Central memory CD8-positive, alpha-beta T cell (primary cell): Measurements from ENCODE around the gene MYO16.

ENCODE experiments used
- ATAC-seq: fragments of 150-1000 bp; cut with Tn5 transposase; replicated peaks from 2 replicates; pipeline ENCODE4 v1.10.0; 2022; ENCODE audit warnings: mild to moderate bottlenecking, moderate FRiP score, moderate number of reproducible peaks; ENCODE audit not compliant: poor library complexity, severe bottlenecking; ENCODE audit errors: extremely low read depth
- DNase-seq, 2 donors: peaks; one replicate each; pipeline ENCODE4 v3.0.0; 2021; ENCODE audit warnings: low spot score in 2 of 2
- H3K27ac Mint-ChIP-seq: one replicate; pipeline ENCODE4 v1.8.0; 2022; ENCODE audit warnings: low read depth, mild to moderate bottlenecking, moderate library complexity, mixed read lengths
- H3K27me3 Mint-ChIP-seq: one replicate; pipeline ENCODE4 v1.8.0; 2022; ENCODE audit warnings: mixed read lengths
- H3K36me3 Mint-ChIP-seq: one replicate; pipeline ENCODE4 v1.8.0; 2022; ENCODE audit warnings: mild to moderate bottlenecking, moderate library complexity, mixed read lengths; ENCODE audit not compliant: insufficient read depth
- H3K4me1 Mint-ChIP-seq: one replicate; pipeline ENCODE4 v1.8.0; 2022; ENCODE audit warnings: mixed read lengths
- H3K4me3 Mint-ChIP-seq: one replicate; pipeline ENCODE4 v1.8.0; 2022; ENCODE audit warnings: mild to moderate bottlenecking, moderate library complexity, mixed read lengths
- H3K9me3 Mint-ChIP-seq: one replicate; pipeline ENCODE4 v1.8.0; 2022; ENCODE audit warnings: mixed read lengths

MYO16 gene

DNA sequence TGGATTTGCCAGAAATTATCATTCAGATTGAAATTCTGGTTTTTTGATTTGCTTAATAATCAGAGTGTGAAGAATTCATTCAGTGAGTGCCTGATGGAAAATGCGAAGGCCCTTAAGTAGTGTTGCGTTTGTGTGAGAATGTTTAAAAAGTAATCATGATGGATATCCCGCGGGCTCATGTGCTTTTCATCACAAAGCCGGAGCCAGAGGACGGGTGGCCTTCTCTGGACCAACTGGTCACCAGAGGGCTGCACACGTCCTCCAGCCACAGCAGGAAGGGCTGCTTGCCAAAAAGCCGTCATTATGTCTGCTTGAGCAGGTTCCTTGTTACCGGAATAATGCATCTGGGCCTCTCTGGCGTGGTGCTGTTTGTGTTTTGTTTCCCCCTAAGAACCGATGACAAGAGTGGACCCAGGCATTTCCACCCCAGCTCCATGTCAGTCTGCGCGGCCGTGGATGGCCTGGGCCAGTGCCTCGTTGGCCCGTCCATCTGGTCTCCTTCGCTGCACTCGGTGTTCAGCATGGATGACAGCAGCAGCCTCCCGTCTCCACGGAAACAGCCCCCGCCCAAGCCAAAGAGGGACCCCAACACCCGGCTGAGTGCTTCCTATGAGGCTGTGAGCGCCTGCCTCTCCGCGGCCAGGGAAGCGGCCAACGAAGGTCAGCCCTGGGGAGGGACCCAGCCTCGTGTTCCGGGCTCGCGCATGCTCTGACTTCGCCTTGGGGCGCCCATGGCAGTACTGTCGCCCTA is 497.7 kb downstream of the MYO16 start:
- Mint-ChIP-seq H3K27ac (no peak overlapping the region), H3K4me3 (no peak overlapping the region), H3K36me3 (no peaks in the 10 kb centered on the region), H3K27me3 (no peaks in the 10 kb centered on the region), H3K9me3 (peaks cover 5% of the 10 kb centered on the region), H3K4me1 (no peaks in the 10 kb centered on the region)
- DNase-seq (no peak), ATAC-seq (no peak)

DNA sequence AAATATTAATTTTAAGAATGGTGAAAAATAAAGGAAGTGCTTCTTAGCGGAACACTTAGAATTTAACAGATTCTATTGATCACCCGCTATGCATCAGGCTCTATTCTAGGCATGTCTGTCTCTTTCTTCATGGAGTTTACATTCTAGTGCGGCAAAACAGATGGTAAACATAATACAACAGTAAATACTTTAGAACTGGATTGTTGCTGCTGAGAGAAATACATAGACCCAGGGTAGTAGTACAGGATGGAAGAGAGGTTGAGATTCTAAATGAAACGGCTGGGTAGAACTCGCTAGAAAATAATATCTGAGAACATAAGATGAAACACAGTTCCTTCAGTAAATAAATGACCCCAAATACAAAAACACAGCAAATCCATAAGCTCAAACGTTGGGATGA is 498.7 kb downstream of the MYO16 start:
- H3K27ac Mint-ChIP-seq: no peak overlapping the region
- H3K9me3 Mint-ChIP-seq: peaks cover 5% of the 10 kb centered on the region
- H3K27me3 Mint-ChIP-seq: no peaks in the 10 kb centered on the region
- H3K4me1 Mint-ChIP-seq: no peaks in the 10 kb centered on the region
- ATAC-seq (no peak), DNase-seq (no peak)
- H3K4me3 Mint-ChIP-seq: no peak overlapping the region
- H3K36me3 Mint-ChIP-seq: no peaks in the 10 kb centered on the region

DNA sequence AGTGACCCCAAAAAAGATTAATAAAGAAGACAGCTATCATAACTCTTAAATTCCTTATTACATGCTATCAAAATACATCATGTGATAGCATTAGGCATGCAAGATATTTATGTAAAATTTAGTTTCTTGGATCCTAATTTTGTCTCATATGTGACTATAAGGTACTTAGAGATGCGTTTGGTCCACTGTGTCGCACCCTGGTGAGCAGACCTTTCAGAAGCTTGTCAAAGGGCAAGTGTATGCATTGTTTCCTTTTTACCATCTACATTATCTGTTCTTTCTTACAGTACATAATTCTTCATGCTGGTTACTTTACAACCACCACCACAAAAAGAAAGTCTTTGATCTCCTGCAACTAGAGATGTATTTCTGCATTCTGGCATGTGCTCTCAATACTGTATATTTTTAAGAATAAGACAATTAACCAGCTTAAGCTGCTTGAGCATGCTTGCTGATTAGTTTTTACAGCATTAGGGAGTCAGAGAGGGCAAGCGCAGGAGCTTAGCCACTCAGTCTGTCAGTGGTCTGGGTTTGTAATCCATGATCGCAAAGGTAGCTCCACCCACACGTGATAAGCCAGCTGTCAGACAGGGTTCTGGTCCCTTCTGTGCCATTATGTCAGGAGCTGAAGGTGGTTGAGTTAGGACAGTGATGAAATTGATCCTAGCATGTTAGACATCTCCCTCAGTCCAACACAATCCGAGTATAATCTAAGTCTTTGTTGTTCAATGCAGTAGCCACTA is 500.9 kb downstream of the MYO16 start:
- H3K9me3 Mint-ChIP-seq: no peaks in the 10 kb centered on the region
- DNase-seq: no peak
- H3K27me3 Mint-ChIP-seq: no peaks in the 10 kb centered on the region
- H3K36me3 Mint-ChIP-seq: no peaks in the 10 kb centered on the region
- no peak overlapping the region for H3K4me3 Mint-ChIP-seq
- no peak for ATAC-seq
- no peaks in the 10 kb centered on the region for H3K4me1 Mint-ChIP-seq
- H3K27ac Mint-ChIP-seq: no peak overlapping the region

DNA sequence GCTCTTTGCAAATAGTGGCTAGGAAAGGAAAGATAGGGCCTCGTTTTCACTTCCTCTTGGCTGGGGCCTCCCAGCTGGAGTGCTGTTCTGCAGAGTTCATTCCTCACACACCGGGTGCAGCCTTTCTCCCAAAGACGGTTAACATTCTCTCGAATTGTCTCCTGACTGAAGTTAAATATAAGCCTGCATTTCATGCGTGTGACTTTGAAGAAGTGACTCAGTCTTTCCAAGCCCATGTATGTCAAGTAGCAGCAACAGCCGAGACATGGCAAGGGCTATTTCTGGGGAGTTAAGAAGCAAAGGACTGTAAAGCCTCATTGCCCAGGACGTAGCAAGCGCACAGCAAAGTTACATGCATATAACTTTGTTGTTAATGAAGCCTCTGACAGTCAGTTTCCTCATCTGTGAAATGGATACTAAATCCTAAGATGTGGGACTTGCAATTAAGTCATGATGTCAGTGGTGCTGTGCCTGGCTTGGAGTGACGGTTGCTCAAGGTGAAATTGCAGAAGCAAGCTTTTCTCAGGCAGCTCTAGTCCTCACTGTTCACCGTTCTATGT is 502.4 kb downstream of the MYO16 start:
- DNase-seq: no peak
- H3K27ac Mint-ChIP-seq: no peak overlapping the region

DNA sequence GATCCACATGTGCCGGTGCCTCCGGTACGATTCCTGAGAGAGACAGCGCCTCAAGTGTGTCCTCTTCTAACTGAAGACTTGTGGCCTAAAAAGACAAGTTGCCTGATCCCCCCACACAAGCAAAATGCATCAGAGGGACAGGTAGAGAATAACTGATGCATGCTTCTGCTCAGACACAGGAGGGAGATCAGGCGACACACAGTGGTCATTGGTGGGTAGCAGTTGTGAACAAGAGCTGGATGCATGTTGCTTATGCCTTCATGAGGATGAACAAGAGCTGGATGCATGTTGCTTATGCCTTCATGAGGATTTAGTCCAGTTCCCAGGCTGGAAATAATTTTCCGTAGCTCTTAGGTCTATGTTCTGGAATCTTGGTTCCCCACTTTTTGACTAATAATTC is 505.6 kb downstream of the MYO16 start:
- Mint-ChIP-seq H3K4me3 (no peak overlapping the region), H3K27me3 (no peaks in the 10 kb centered on the region), H3K9me3 (peaks cover 11% of the 10 kb centered on the region), H3K36me3 (no peaks in the 10 kb centered on the region), H3K4me1 (no peaks in the 10 kb centered on the region), H3K27ac (no peak overlapping the region)
- ATAC-seq (no peak), DNase-seq (no peak)

More for the DNA sequence above, 502.4 kb downstream of the MYO16 start:
- Mint-ChIP-seq H3K4me1 (no peaks in the 10 kb centered on the region), H3K27me3 (no peaks in the 10 kb centered on the region), H3K36me3 (no peaks in the 10 kb centered on the region), H3K9me3 (peaks cover 5% of the 10 kb centered on the region), H3K4me3 (no peak overlapping the region)
- ATAC-seq: no peak

DNA sequence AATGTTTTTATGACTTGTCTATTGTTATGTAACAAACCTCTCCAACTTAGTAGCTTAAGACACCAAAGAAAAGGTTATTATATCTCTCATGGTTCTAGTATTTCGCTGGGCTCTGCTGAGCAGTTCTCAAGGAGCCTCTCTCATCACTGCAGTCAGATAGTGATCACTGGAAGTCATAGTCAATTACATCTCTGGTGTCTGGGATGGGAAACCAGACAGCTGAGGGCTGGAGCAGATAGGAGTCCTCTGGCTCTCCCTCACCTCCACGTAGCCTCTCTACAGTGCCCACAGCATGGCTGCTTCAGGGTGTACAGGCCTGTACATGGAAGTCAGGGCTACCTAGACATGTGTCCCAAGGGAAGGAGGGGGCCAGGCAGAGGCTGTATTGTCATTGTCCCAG is 507.5 kb downstream of the MYO16 start:
- H3K36me3 Mint-ChIP-seq: no peaks in the 10 kb centered on the region
- no peaks in the 10 kb centered on the region for H3K27me3 Mint-ChIP-seq
- H3K4me1 Mint-ChIP-seq: no peaks in the 10 kb centered on the region
- peaks cover 11% of the 10 kb centered on the region for H3K9me3 Mint-ChIP-seq
- no peak overlapping the region for H3K27ac Mint-ChIP-seq
- ATAC-seq (no peak), DNase-seq (no peak)
- no peak overlapping the region for H3K4me3 Mint-ChIP-seq

DNA sequence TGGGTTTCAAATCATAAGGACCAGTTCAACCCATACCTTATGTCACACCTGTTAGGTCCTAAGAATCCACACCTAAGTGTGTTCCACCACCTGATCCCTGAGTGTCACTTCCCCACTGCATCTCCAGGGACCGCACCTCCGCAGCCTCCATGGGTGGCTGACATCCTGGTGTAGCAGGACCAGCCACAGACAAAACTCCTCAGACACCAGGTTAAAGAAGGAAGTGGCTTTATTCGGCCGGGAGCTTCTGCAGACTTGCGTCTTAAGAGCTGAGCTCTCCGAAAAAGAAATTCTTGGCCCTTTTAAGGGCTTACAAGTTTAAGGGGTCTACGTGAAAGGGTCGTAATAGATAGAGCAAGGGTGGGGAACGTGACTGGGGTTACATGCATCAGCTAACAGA is 509.9 kb downstream of the MYO16 start:
- ATAC-seq: no peak
- peaks cover 11% of the 10 kb centered on the region for H3K9me3 Mint-ChIP-seq
- H3K4me1 Mint-ChIP-seq: no peaks in the 10 kb centered on the region
- no peak overlapping the region for H3K4me3 Mint-ChIP-seq
- no peak overlapping the region for H3K27ac Mint-ChIP-seq
- no peaks in the 10 kb centered on the region for H3K27me3 Mint-ChIP-seq
- DNase-seq: no peak
- H3K36me3 Mint-ChIP-seq: no peaks in the 10 kb centered on the region

DNA sequence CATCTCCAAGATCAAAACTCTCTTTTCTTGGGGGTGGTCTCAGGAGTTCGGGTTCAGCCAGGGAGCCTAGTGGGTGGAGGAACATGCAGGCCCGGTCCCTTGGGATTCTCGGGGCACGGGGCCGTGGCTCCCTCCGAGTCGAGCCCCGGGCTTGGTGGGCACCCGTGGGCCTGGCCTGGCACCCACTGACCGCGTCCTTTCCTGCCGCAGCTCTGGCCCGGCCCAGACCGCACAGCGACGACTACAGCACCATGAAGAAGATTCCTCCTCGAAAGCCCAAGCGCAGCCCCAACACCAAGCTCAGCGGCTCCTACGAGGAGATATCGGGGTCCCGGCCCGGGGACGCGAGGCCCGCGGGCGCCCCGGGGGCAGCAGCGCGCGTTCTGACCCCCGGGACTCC is 510.6 kb downstream of the MYO16 start:
- Mint-ChIP-seq H3K4me1 (no peaks in the 10 kb centered on the region), H3K4me3 (no peak overlapping the region), H3K27me3 (no peaks in the 10 kb centered on the region), H3K9me3 (peaks cover 11% of the 10 kb centered on the region), H3K27ac (no peak overlapping the region), H3K36me3 (no peaks in the 10 kb centered on the region)
- DNase-seq (no peak), ATAC-seq (no peak)

DNA sequence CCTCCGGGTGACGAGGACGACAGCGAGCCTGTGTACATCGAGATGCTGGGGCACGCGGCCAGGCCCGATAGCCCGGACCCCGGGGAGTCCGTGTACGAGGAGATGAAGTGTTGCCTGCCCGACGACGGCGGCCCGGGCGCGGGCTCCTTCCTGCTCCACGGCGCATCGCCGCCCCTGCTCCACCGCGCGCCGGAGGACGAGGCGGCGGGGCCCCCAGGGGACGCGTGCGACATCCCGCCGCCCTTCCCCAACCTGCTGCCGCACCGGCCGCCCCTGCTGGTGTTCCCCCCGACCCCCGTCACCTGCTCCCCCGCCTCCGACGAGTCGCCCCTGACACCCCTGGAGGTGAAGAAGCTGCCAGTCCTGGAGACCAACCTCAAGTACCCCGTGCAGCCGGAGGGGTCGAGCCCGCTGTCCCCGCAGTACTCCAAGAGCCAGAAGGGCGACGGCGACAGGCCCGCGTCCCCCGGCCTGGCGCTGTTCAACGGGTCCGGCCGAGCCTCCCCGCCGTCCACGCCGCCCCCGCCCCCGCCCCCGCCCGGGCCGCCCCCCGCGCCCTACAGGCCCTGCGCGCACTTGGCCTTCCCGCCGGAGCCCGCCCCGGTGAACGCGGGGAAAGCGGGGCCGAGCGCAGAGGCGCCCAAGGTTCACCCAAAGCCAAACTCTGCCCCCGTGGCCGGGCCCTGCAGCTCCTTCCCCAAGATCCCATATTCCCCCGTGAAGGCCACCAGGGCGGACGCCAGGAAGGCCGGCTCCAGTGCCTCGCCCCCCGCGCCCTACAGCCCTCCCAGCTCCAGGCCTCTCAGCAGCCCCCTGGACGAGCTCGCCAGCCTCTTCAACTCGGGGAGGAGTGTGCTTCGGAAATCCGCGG is 511.3 kb downstream of the MYO16 start:
- H3K27me3 Mint-ChIP-seq: no peaks in the 10 kb centered on the region
- no peaks in the 10 kb centered on the region for H3K36me3 Mint-ChIP-seq
- no peaks in the 10 kb centered on the region for H3K4me1 Mint-ChIP-seq
- no peak overlapping the region for H3K27ac Mint-ChIP-seq
- no peak for ATAC-seq
- no peak for DNase-seq
- H3K9me3 Mint-ChIP-seq: peaks cover 11% of the 10 kb centered on the region
- no peak overlapping the region for H3K4me3 Mint-ChIP-seq

DNA sequence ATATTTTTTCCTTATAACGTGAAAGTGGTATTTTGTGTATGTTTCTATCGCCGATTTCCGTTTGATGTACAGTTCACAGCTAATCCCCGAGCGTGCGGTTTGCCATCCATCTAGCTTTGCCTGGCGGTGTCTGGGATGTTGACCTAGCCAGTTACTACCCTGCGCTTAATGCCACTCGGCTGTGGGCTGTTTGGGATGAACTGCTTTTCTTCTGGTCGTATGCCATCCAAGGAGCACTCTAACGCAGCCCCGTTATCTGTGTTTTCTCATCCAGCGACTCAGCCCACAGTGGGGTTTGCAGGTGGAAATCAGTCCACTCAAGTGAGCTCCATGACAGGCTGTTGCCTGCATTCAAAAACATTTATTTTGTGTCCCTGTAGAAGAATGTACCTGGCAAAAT is 512.3 kb downstream of the MYO16 start:
- no peaks in the 10 kb centered on the region for H3K27me3 Mint-ChIP-seq
- no peak overlapping the region for H3K4me3 Mint-ChIP-seq
- DNase-seq: no peak
- H3K9me3 Mint-ChIP-seq: peaks cover 6% of the 10 kb centered on the region
- no peaks in the 10 kb centered on the region for H3K4me1 Mint-ChIP-seq
- no peak for ATAC-seq
- H3K36me3 Mint-ChIP-seq: no peaks in the 10 kb centered on the region
- no peak overlapping the region for H3K27ac Mint-ChIP-seq

DNA sequence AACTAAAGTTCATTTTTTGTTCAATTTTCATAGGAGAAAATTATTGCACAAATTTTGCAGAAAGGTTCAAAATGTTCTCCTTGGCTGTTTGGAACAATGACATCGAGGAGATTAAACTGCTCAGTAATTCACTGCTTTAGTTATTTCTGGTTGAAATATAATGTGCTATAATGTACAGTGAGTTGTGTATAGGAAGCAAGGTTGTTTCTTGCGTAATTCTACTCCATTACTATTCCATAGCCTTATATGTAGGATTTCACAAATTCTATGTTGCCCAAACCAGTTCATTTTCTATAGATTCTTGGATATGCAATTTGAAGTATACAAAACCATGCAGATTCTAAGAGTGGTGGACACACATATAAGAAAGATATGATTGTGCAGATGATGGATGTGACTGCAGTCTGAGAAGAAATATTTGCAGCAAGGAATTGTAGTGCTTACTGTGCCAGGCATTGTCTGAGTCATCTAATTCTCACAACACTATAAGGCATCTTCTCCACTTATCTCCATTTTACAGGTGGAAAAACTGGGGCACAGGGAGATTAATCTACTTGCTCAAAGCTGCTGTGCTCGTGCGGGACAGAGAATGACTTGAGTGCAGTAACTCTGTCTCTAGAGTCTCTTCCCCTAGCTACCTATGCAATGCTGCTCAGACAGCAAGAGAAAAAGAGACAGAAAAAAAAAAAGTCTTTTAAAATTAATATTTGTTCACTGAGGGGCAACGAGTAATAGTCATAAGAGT is 515.5 kb downstream of the MYO16 start:
- no peaks in the 10 kb centered on the region for H3K4me1 Mint-ChIP-seq
- H3K27me3 Mint-ChIP-seq: no peaks in the 10 kb centered on the region
- no peak for ATAC-seq
- H3K4me3 Mint-ChIP-seq: no peak overlapping the region
- DNase-seq: no peak
- no peaks in the 10 kb centered on the region for H3K36me3 Mint-ChIP-seq
- H3K27ac Mint-ChIP-seq: no peak overlapping the region
- H3K9me3 Mint-ChIP-seq: no peaks in the 10 kb centered on the region

DNA sequence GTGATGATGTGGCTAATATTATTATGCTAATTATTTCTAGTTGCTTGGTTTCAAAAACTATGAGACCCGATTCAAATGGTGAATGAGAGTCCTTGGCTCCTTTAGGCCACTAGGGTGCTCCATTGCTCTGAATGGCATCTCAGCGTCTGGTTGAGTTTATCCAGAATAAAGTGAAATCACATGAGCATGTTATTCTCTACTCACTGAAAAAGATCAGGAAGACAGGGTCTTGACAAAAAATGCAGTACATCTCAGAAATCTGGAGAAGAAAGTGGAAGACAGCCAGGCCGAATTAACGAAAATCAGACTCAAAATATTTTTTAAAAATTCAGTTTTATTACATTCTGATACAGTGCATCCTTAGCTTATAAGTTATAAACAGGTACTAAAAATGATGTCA is 516.2 kb downstream of the MYO16 start:
- H3K36me3 Mint-ChIP-seq: no peaks in the 10 kb centered on the region
- H3K27ac Mint-ChIP-seq: no peak overlapping the region
- no peak for ATAC-seq
- H3K4me3 Mint-ChIP-seq: no peak overlapping the region
- H3K27me3 Mint-ChIP-seq: no peaks in the 10 kb centered on the region
- H3K9me3 Mint-ChIP-seq: no peaks in the 10 kb centered on the region
- H3K4me1 Mint-ChIP-seq: no peaks in the 10 kb centered on the region
- no peak for DNase-seq
